Dermis microvascular lymphatic vessel endothelial cell (primary cell): ENCODE results near the gene XRCC1. TPM values are rescaled to one million over a fixed set of nuclear protein-coding genes. Genes with fewer than 3 reads are reported as not detected.
A peak's percentile ranks its signal among the peaks of the same experiment; 100 is the strongest.
"Not testable (repeated sequence)": the region's sequence is repeated elsewhere in the genome, so short reads cannot be mapped to it uniquely, and the experiment has no call there.

Experiments used
- DNase-seq, 2 donors: peaks; one replicate each; pipeline versions ENCODE4 v3.0.0 to v3.0.0-alpha.2; 2010; ENCODE audit warnings: low read depth in 2 of 2
- total RNA-seq: library from RNA; depleted of rRNA; stranded (reverse); fragments of >200 nt; gene quantifications from 2 replicates; pipeline ENCODE4 v1.2.1, GENCODE V29; 2014

Gene XRCC1
- total RNA-seq, 1 donor from 2014 or later = 13.6 TPM

DNA sequence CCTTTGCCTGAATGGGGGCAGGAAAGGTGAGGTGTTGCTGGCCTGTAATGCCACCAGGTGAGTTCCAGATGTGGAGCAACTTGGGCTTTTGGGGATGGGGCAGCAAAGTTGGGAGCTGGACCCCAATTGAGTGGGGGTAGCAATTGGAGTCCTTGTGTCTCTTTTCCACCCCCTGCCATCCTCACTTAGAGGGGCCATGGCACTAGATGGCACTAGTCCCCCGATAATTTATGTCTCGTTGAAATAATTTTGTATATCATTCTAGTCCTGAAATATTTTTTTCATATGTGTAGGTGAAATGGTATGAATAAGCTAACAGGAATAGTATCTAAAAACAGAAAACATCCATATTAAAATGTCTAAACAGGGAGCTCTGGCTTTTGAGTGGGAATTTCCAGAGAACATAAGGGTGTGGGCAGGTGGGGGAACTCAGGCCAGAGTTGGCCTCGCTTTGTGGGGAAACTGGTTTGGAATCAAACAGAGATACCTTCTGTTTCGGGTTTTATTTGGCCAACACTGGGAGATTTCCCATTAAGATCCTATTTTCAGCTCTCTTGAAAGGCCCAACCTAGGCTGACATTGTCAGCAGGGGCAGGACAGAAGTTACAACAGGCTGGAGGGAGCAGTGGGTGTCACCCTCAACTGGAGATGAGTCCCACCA is 24.4 kb upstream of the XRCC1 start:
- DNase-seq = no peak

DNA sequence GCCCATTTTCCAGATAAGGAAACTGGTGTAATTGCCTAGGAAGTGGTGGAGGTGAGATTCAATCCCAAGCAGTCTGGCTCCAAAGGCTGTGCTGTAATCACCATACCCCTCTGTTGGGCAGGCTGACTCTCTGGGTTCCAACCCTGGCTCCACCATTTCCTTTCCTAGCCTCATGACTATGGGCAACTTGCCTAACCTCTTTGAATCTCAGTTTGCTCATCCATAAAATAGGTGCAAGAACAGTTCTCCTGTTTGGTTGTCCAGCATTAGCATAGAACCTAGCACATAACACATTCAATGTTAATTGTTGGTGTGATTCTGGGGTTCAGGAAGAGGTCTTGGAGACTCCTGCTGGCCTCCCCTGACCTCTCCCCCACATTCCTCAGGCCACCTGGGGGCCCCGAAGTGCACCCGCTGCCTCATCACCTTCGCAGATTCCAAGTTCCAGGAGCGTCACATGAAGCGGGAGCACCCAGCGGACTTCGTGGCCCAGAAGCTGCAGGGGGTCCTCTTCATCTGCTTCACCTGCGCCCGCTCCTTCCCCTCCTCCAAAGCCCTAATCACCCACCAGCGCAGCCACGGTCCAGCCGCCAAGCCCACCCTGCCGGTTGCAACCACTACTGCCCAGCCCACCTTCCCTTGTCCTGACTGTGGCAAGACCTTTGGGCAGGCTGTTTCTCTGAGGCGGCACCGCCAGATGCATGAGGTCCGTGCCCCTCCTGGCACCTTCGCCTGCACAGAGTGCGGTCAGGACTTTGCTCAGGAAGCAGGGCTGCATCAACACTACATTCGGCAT is 23.3 kb upstream of the XRCC1 start:
- DNase-seq = no peak

DNA sequence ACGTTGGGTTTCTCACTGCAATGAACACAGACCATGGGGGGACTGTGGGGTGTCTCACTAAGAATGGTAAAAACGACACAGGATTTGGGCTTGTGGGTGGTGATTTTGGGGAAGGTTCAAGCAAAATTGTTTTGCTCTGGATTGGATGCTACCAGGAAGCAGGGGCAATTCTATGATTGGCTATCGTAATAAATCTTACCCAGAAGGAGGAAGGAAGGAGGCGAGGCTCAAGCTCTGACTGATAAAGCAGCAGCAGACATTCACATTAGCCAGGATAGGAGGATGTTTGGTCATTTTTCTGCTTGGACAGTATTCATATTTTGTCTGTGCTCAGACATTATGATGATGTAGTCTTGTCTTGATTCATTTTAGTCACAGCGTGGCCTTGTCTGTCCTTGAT is 22.5 kb upstream of the XRCC1 start:
- no peak for DNase-seq

- peak in 1 of 2 donors; percentile 7 for DNase-seq
Measured at GRCh38 chr19:43596842-43597461, 21.6 kb upstream of the XRCC1 start.

- peak; percentile 99 to 100 for DNase-seq
Measured at GRCh38 chr19:43595999-43596841, 20.9 kb upstream of the XRCC1 start, which contains the start of the genes IRGQ and ZNF576. Gene IRGQ, minus strand, starts transcription at chr19:43596134. Its CDS starts 796 bp downstream, at chr19:43595338. Gene ZNF576, plus strand, starts transcription at chr19:43596595. Its CDS starts 514 bp downstream, at chr19:43597109.

DNA sequence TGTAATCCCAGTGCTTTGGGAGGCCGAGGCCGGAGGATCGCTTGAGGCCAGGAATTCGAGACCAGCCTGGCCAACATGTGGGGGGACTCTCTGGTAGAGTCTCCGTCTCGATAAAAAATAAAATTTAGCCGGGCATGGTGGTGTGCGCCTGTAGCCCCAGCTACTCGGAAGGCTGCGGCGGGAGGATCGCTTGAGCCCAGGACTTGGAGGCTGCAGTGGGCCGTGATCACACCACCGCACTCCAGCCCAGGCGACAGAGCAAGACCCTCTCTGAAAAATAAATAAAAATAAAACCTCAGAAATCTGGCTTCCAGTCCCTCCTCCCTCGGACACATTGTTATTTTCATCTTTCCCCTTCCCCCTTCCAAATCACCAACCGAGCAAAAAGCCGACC is 20.3 kb upstream of the XRCC1 start:
- no peak for DNase-seq

- DNase-seq = peak; percentile 60 to 81
Measured at GRCh38 chr19:43594710-43595604, 19.6 kb upstream of the XRCC1 start.

DNA sequence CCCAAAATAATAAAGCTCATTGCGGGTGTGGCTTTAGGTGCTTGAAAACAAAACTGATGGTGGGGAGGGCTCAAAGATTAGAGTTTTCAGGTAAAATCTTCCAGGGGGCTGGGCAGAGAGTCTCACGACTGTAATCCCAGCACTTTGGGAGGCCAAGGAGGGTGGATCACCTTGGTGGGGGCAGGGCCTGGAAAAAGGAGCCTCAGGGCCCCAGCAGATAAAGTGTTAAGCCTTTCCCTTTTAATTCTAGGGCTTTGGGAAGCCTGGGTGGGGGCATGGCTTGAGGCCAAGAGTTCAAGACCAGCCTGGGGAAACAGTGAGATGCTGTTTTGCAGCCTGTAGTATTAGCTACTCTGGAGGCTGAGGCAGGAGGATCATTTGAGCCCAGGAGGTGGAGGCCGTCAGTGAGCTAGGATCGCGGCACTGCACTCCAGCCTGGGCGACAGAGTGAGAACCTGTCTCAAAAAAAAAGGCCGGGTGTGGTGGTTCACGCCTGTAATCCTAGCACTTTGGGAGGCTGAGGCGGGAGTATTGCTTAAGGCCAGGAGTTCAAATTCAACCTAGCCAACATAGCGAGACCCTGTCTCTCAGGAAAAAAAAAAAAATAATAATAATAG is 18.9 kb upstream of the XRCC1 start:
- DNase-seq = no peak

DNA sequence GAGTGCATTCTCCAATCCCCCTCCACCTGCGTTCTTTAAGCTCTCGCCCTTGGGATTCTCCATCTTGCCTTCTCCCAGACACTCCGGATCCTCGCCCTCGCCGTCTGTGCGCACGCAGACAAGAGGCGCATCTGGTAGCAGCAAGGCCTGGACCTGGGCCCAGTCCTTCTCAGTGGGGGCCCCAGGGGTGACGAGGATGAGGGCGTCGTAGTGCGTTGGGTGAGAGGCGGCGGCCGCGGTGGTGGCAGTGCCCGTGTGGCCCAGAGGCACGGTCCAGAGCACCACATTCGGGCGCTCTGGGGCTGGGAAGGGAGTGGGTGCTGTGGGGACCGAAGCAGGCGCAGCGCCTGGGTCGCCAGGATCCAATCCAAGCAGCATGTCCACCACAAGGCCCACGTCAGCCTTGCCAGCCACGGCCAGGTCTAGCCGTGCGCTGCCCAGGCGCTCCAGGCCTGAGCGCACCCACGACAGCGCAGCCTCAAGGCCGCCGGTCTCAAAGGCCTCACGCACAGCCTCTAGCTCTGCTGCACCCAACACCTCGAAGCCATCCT is 17.5 kb upstream of the XRCC1 start:
- DNase-seq = no peak

DNA sequence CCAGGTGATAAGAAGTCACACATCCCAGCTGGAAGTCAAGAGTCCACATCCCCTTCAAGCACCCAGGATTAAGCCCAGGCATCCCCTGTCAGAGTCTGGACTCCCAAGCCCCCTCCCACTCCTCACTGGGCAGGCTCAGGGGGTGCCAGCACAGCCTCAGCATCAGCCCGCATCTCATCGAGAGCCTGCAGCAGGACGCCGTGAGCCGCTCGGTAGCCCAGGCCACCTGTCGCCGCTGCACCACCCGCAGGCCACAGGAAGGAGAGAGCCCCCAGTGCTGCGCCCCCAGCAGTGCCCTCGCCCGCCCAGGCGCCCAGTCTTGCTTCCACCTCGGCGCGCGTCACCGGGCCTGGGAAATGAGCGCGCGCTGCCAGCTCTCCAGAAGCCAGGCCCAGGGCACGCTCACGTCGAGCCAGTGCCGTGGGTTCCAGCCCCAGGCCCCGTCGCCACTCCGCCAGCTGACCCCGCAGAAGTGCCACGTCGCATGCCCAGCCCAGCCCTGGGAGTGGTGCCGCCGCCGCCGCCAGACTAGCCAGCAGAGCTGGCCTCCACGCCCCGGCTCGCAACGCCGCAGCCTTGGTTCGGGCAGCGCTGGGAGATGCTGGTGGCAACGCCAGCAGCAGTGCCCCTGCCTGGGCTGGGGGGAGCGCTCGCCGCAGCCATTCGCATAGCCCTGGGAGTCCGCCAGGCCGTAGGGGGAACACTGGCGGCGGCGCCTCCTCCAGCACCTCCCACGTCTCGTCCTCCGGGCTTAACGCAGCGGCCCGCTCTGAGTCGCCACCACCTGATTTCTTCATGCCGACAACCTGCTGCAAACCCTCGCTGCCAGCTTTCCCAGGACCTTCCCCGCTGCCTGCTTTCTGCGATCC is 16.8 kb upstream of the XRCC1 start:
- no peak for DNase-seq

- DNase-seq = no peak
Measured at GRCh38 chr19:43589678-43590077, 14.4 kb upstream of the XRCC1 start.

DNA sequence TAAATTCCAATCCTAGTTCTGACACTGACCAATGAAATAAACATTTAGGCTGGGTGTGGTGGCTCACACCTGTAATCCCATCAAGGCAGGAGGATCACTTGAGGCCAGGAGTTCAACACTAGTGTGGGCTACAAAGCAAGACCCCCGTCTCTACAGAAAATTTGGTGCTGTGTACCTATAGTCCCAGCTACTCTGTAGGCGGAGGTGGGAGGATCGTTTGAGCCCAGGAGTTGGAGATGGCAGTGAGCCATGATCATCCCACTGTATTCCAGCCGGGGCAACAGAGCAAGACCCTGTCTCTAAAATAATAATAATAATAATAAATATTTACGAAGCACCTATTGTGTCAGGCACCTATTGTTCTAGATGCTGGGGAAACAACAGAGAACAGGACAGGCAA is 13.9 kb upstream of the XRCC1 start:
- no peak for DNase-seq

GRCh38 chr19:43587029-43587428 is 11.7 kb upstream of the XRCC1 start:
- DNase-seq = not testable (repeated sequence)

- DNase-seq = no peak
Measured at GRCh38 chr19:43586346-43586745, 11.0 kb upstream of the XRCC1 start.

- no peak for DNase-seq
Measured at GRCh38 chr19:43584484-43584883, 9.2 kb upstream of the XRCC1 start.

DNA sequence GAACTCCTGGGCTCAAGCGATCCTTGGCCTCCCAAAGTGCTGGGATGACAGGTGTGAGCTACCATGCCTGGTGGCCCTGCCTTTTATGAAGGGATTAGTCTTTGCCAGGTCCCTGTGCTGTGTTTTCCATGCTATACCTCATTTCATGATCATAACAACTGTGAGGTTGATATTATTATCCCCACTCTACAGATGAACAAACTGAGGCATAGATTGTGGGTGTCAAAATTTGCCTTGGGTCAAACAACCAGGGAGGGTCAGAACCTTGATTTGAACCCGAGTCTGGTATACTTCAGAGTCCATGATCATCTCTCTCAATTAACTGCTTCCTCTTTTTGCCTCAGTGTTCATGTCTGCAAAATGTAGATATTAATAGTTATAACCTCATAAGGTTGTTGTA is 7.2 kb upstream of the XRCC1 start:
- DNase-seq = no peak

GRCh38 chr19:43581467-43581866 is 6.1 kb upstream of the XRCC1 start:
- DNase-seq = no peak

DNA sequence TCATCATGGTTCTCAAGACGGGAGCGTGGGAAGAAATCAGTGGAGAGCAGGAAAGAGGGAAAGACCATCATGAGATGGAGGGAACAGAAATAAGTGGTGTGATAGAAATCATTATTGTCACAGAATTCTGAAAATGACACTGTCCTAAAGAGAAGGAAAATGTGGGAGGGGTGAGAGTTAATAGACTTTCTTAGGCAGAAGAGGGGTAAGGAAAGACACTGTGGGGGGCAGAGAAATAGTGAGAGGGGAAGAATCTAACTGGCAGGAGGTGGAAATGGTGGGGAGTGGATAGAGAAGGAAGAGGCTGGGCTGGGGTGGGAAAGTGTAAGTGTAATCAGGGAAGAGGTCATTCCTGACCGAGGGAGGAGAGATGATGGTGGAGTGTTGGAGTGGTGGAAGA is 3.5 kb upstream of the XRCC1 start:
- DNase-seq = no peak
